Stimulated activated CD8-positive, alpha-beta memory T cell treated with anti-CD3 and anti-CD28 coated beads, Interleukin-2, amount 100 ng/mL, for 1 hour (primary cell): ENCODE measurements around the gene TEX9.
"Not testable (repeated sequence)": the region's sequence is repeated elsewhere in the genome, so short reads cannot be mapped to it uniquely, and the experiment has no call there.

Source experiments
- DNase-seq, 2 donors: peaks; one replicate each; pipeline ENCODE4 v3.0.0-alpha.2; 2020; ENCODE audit warnings: low read depth in 2 of 2

The TEX9 gene

DNA sequence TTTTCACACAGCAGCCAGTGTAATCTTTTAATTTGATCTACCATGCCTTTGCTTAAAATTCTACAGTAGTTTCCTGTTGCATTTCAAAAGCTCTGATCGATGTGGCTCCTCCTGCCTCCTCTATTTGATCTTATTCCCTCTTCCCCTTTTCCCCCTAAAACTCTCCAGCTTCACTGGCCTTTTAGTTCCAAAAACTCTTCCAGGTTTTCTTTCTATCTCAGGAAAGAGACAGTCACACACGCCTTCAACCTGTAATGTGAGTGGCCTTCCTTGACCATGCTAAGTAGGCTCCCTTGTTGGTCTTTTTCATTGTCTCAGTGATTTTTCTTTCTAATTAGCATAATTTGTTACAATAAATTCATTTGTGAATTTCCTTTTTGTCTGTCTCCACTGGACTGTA is 985 bp downstream of the TEX9 start:
- DNase-seq, result no peak

DNA sequence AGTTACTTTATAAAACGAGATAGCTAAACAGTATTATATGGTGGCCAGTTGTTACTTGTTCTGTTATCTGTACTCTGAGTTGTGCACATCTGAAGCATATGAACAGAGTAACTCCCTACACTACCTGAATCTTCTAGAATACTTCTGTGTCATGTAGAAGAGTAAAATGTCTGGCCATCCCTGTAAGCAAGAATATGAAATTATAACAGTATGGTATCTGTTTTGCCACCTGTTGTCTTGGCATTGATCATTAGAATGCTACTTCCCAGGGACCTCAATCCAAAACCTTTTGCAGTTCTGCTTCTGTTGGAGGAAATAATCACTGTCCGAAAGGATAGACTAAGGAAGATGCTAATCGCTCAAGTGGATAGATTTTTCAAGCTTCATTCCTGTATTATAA is 1.9 kb downstream of the TEX9 start:
- no peak for DNase-seq

DNA sequence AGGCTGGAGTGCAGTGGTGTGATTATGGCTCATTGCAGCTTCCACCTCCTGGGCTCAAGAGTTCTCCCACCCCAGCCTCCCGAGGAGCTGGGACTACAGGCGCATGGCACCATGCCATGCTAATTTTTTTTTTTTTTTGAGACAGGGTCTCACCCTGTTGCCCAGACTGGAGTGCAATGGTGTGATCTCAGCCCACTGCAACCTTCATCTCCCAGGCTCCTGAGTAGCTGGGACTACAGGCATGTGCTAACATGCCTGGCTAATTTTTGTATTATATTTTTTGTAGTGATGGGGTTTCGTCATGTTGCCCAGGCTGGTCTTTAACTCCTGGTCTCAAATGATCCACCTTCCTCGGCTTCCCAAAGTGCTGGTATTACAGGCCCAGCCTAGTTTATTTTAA is 4.0 kb downstream of the TEX9 start:
- no peak for DNase-seq

DNA sequence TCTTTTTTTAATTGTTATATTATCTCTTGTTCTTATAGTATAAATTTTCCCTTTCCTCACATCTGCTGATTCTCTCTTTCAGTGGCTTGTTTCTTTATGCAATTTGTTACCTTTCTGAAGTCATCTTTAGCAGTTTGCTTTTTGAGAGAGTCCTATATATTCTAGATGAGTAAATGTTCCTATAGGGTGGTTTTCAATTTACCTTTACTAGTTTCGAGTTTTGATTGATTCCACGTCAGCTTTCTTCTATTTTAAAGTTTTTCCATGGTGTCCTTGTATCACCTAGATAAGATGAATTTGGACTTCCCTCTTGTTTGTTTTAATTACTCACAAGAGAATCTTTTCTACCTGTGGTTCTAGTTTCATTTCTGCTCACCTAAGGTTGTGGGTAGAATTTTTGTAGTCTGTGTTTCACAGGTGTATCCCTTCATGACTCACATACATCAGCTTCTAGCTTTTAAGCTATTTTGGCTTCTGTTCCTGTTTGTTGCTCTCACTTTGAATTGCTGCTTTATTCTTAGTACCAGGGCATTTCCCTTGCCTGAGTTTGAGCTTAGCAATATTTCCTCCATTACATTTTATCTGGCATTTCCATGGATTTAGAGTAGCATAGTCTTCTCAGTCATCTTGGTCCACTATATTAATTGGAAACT is 6.4 kb downstream of the TEX9 start:
- no peak for DNase-seq

GRCh38 chr15:56374693-56375092 is 9.5 kb downstream of the TEX9 start:
- DNase-seq, result not testable (repeated sequence)

DNA sequence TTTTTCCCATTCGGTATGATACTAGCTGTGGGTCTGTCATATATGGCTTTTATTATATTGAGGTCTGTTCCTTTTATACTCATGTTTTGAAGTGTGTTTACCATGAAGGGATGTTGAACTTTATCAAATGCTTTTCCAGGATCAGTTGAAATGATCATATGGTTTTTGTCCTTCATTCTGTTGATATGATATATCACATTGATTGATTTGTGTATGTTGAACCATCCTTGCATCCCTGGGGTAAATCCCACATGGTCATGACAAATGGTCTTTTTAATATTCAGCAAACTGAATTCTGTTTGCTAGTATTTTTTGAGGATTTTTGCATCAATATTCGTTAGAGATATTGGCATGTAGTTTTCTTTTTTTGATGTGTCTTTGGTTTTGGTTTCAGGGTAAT is 12.6 kb downstream of the TEX9 start:
- not testable (repeated sequence) for DNase-seq

DNA sequence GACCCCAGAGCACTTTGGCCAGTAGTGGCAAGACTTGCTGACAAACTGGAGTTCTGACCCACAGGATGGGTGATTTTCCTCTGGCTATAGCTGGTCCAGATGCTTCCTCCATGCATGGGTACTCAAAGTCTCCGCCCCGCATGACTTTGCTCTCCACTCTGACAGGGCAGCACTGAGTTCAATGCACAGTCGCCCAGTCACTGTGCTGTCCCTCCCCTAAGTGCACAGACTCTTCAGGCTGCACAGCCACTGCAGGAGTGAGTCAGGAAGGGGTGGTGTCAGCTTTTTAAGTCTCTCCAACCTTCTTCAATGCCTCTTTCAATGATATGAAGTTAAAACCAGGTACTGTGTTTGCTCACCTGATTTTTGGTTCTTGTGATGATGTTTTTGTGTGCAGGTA is 17.8 kb downstream of the TEX9 start:
- no peak for DNase-seq

GRCh38 chr15:56385908-56386307 is 20.7 kb downstream of the TEX9 start:
- no peak for DNase-seq

- no peak for DNase-seq
Measured at GRCh38 chr15:56390739-56391267, 25.6 kb downstream of the TEX9 start.

- DNase-seq, result no peak
Measured at GRCh38 chr15:56393277-56393676, 28.1 kb downstream of the TEX9 start.

DNA sequence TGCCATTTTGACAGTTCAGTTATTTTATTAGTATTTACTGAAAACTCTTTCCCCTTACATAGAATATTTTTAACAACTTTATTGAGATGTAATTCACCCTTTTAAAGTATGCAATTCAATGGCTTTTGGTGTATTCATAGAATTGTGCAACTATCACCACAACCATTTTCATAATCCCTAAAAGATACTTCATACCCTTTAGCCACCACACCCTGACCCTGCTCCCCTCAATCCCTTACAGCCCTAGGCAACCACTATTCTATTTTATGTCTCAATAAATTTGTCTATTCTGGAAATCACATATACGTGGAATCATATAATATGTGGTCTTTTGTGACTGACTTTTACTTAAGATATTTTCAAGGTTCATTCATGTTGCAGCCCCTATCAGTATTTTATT is 29.7 kb downstream of the TEX9 start:
- no peak for DNase-seq

- DNase-seq, result not testable (repeated sequence)
Measured at GRCh38 chr15:56397325-56397724, 32.1 kb downstream of the TEX9 start.

GRCh38 chr15:56399209-56399608 is 34.0 kb downstream of the TEX9 start:
- not testable (repeated sequence) for DNase-seq

- no peak for DNase-seq
Measured at GRCh38 chr15:56410721-56411120, 45.5 kb downstream of the TEX9 start.

GRCh38 chr15:56411122-56411749 is 46.0 kb downstream of the TEX9 start:
- DNase-seq, result no peak

GRCh38 chr15:56413114-56413733 is 48.0 kb downstream of the TEX9 start:
- DNase-seq, result not testable (repeated sequence)

- no peak for DNase-seq
Measured at GRCh38 chr15:56425276-56425675, 60.0 kb downstream of the TEX9 start.

DNA sequence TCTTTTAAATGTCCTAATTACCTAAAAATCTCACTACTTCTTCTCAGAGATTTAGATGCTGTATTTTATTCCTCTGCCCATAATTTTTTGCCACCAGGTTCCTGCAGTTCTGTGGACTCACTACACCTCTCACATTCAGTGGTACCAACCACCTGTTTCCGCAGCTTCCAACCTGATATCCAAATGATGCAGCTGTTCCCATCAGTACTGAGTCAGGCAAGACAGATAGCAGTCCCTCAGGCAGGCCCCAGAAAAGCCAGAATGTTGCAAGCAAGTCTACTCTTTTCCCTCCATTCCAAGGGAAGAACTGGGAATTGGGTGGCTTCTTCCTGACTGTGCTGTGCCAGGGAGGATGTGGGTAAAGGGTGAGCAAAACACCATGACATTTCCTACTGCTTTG is 60.8 kb downstream of the TEX9 start:
- no peak for DNase-seq

DNA sequence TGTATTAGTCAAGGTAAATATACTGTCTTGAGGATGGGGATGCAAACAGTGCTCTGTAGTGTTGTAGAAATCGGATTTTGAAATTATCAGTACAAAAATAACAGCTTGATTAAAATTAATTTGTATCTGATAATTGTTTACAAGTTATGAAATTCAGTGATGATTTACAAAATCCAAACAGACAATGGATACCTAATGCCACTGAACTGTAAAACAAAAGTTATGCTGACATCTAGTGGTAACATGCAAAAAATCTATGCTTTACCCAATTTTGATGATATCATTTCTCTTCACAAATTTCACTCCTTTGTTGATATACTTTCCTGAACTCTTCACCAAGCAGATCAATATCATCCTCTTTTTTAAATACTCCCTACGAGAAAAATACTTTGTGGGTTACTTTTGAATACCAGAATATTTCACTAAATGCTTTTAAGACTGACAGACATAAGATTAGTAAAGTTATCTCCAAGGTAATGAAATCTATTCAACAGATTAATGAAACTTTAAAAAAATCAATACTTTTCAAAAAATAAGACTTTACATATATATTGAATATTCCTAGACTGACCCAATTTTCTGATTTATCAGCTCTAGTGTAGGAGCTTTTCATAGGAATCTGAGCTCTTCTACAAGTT is 63.7 kb downstream of the TEX9 start:
- DNase-seq, result no peak

DNA sequence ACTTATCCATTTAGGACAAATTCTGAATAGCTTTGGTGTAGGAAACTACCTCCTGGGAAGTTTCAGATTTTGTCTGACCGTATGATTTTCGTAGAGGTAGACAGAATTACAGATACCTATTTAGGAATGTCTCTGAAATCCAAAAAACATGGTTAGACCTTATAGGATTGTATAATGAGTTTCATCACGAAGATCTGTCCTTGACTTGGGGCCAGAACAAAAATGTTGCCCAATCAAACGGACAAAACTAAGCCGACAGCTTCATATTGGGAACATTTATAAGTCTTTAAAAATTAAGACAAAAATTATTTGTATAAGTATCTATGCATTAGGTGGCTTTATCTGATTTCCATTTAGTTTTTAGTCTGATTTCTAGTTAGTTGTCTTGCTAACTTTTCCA is 67.1 kb downstream of the TEX9 start:
- DNase-seq, result no peak

- no peak for DNase-seq
Measured at GRCh38 chr15:56440214-56440770, 75.1 kb downstream of the TEX9 start.

DNA sequence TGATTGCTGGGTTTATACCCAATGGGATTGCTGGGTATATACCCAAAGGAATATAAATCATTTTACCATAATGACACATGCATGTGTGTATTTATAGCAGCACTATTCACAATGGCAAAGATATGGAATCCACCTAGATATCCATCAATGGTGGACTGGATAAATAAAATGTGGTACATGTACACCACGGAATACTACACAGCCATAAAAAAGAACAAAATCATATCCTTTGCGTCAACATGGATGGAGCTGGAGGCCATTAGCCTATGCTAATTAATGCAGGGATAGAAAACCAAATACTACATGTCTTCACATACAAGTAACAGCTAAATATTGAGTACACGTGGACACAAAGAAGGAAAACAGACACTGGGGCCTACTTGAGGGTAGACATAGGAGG is 77.1 kb downstream of the TEX9 start:
- no peak for DNase-seq
